Fibroblast of gingiva (primary cell): Measurements from ENCODE around the gene STXBP3.
"Not testable (repeated sequence)": the region's sequence is repeated elsewhere in the genome, so short reads cannot be mapped to it uniquely, and the experiment has no call there.

Experiments
- DNase-seq: peaks from one replicate; pipeline ENCODE4 v3.0.0-alpha.2; 2011; ENCODE audit warnings: low read depth

The STXBP3 gene, protein sequence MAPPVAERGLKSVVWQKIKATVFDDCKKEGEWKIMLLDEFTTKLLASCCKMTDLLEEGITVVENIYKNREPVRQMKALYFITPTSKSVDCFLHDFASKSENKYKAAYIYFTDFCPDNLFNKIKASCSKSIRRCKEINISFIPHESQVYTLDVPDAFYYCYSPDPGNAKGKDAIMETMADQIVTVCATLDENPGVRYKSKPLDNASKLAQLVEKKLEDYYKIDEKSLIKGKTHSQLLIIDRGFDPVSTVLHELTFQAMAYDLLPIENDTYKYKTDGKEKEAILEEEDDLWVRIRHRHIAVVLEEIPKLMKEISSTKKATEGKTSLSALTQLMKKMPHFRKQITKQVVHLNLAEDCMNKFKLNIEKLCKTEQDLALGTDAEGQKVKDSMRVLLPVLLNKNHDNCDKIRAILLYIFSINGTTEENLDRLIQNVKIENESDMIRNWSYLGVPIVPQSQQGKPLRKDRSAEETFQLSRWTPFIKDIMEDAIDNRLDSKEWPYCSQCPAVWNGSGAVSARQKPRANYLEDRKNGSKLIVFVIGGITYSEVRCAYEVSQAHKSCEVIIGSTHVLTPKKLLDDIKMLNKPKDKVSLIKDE

DNA sequence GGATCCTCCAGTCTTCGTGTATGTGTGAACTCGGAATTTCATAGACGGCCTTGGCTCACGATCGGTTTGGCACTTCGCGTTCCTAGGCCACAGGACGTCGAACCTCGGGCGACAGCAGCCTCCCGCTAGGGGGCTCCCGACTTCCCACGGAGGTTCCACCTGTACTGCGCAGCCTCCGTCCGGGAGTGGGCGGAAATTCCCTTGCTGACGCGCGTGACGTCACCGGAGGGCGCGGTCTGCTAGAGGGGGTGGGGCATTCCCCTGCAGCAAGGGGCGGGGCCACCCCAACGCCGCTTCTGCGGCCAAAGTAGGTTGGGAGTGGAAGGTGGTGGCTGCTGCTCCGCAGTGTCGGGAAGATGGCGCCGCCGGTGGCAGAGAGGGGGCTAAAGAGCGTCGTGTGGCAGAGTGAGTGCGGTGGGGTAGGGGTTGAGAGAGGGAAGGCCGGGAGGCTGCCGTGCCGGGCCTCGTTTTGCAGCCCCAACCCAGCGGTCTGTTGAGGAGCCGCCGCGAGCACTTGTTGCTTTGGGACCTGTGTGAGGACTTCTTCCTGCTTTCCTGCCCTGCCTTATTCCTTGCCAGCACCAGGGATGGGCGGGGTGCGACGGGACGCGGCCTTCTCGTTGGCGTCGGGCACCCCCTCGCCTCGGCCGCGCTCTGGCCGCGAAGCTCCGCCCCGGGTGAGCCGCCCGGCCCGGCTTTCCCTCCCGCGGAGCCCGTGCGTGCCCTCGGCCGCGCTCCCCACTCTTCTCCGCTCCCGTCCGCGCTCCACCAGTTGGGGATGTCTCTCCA lies at the start of gene STXBP3:
Gene STXBP3, plus strand, starts transcription at position 293 of the 789 bp plus-strand sequence. Its CDS starts 64 bp downstream, at position 357.
- peak; percentile 98 for DNase-seq

- no peak for DNase-seq
Observed at GRCh38 chr1:108699375-108700332, 46.8 kb upstream of the STXBP3 start.

DNA sequence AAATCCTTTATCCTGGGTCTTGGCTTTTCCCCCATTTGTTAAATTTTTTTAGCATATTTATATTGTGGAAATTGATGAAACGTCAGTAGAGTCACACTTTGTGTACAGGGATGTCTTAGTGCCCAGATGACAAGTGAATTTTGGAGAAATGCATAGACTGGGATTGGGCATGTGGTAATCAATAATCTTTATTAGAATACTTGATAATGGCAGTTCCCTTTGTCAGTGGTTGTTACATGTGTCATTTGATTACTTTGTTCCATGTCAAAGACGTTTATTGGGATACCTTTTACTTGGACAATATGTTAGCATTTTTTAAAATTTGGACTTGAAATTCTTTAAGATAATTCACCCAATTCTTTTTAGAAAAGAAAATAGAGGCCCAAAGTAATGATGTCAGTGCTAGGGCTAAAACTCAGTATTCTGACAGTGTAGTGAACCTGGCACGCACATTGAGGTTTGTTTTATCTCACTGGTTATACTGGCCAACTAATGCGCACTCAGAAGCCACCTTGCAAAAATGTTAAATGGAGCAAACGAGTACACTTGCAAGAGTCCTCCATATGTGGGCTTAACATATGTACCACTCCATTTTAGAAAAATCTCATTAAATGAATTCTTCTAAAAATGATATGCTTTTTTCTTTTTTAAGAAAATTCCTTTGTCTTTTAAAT lies 45.2 kb upstream of the STXBP3 start:
- DNase-seq, result no peak

GRCh38 chr1:108702109-108702508 lies 44.4 kb upstream of the STXBP3 start:
- DNase-seq, result not testable (repeated sequence)

DNA sequence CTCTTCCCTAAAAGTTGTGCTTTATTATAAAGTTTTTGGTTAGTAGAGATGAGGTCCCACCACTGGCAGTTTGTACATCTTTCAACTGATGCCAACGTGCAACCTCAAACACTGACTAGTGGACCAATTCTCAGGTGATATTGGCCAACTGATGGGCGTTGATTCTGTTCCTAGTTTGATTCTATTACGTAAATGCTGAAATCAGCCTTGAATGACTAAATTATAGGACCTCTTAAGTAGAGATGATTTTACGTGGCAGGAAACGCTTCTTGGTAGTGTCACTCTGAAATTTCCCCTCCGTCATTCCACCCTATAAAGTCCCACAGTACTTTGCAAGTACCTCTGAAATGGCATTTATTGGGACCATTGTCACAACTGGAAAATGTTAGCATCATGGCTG lies 42.5 kb upstream of the STXBP3 start:
- no peak for DNase-seq

- DNase-seq, result peak; percentile 72
Observed at GRCh38 chr1:108704496-108704895, 42.0 kb upstream of the STXBP3 start.

- DNase-seq, result no peak
Observed at GRCh38 chr1:108706643-108707042, 39.8 kb upstream of the STXBP3 start.

GRCh38 chr1:108708691-108709660 lies 37.5 kb upstream of the STXBP3 start:
- DNase-seq, result no peak

- DNase-seq, result no peak
Observed at GRCh38 chr1:108712606-108713150, 33.8 kb upstream of the STXBP3 start, which contains the start of gene FNDC7. TSS of gene FNDC7 (plus strand) at chr1:108712908. CDS start at chr1:108712934, 26 bp downstream.

DNA sequence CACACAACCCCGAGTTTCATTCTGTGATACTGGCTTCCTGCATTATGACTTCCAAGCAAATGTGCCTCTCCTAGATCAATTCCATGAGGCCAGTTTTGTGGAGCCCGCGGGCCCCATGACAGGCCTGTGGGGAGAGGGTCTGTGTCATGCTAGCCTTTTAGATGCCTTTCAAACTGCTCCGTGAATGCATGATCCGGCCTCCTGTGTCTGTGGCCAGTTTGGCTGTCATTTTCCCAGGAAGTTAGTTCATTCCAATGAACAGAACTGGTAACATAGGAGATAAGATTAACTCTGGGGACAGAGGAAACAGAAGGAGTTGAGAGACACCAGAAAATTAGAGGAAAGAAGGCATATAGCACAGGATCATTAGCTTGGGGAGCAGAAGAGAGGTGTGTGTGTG lies 30.5 kb upstream of the STXBP3 start:
- no peak for DNase-seq

DNA sequence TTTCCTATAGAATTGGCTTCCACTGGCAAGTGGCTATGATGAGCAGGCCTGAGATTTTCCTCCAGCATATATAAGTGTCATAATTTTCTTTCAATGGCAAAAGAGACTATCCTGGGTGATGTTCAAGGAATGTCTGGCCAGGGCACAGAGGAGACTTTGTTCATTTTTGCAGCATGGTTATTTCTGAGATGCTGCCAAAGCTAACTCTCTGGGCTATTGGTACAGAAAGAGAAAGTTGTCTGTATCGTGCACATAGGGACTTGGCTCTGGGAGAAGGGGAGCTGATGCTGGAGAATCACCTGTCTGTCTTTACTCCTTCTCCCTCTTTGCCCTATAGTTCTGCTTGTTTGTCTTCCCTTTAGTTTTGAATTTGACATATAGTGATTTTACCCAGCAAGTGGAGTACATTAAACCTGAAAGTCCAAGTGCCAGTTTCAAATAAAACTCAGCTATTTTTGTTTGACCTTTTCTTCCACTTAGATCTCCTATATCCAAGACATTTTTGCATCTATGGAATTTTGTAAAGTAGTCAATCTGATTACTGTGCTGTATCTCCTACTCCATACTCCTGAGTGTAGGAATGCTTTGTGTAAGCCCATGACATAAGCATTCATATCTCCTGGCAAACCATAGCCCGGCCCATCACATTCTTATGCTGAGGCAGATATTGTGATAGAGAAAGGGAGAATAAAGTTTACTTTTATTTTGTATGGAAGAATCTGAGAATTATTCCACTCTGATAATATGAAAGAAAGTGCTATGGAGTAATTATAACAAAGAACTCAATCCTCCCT lies 29.8 kb upstream of the STXBP3 start:
- DNase-seq, result no peak

DNA sequence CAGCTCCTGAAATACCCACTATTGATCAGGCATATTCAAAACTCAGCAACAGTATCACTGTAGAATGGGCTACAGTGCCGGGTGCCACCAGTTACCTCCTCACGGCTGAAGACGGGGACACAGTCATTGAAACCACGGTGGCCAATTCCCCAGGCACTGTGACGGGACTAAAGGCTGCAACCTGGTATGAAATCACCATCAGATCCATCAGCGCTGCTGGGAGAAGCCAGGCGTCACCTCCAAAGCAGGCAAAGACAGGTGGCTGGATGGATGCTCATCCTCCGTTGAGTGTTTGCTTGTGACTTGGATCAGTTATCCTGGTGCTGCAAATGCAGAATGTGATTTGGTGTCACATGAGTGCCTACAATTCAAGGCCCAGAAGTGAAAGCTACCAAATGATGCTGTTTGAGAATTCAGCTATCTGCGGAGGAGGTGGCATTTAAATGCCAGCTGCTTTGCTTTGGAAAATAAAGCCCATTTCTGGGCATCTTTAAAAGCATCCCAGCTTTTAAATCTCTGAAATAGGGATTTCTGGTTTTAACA lies 28.6 kb upstream of the STXBP3 start:
- DNase-seq, result no peak

- DNase-seq, result no peak
Observed at GRCh38 chr1:108718927-108719655, 27.4 kb upstream of the STXBP3 start.

DNA sequence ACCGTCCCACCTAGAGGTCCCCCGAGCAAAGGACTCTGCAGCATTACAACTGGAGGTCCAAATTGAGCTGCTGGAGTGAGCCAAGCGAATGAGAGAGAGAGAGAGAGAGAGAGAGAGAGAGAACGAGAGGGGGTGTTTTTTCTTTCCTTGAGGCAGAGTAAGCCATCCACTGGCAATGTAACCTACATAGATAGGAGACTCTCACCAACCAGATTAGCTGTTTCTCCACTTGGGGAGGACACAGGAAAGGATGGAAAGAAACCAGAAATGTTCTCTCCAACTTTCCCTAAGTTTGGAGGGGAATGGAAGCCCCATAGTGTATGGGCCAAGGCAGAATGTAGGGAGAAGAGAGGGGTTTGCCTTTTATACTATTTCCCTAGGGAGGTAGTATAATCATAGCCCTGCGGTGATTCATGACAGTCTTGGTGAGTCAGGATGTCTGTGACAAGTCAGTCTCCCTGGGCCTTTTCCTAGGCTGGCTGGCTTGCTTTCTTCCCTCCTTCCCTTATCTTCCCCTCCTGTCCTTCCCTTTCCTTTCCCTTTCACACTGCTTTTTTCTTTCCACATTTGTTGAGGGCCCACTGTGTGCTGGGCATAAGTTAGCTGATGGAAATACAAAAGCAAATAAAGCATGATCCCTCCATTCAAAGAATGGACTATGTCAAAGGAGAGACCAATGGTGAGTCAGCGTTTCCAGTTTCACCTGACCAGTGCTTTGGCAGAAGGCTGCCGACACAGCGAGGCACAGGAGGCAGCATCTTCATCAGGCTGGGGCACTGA lies 26.6 kb upstream of the STXBP3 start:
- DNase-seq, result peak; percentile 73

DNA sequence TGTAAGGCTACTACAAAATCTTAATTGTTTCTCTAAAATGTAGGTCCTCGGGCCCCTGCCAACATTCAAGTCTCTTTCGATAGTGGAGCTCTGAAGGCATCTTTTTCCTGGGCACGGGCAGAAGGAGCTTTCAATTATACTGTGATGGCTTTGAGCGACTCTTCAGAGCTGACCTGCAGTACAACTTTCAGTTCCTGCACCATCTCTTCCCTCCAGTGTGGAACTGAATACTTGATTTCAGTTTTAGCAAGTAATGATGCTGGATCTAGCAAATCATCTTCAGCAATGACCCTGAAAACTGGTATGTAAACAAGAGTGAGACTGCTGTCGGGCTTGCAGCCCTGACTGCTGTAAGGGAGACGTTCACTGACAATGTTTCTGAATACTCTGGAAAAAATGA lies 24.2 kb upstream of the STXBP3 start:
- DNase-seq, result peak; percentile 61

- DNase-seq, result no peak
Observed at GRCh38 chr1:108725906-108726305, 20.6 kb upstream of the STXBP3 start.
